NT2/D1 (cell line): ENCODE data around the gene PIR.

ENCODE experiments used
- SUZ12 ChIP-seq: IDR thresholded peaks from 2 replicates; pipeline ENCODE4 v1.6.1; 2011; ENCODE audit not compliant: insufficient read length, insufficient read depth; ENCODE audit errors: extremely low read depth
- YY1 ChIP-seq: IDR thresholded peaks from 2 replicates; pipeline ENCODE4 v1.6.1; 2011; ENCODE audit not compliant: insufficient read length, insufficient read depth
- ZNF274 ChIP-seq: IDR thresholded peaks from 2 replicates; pipeline ENCODE4 v1.6.1; 2011; ENCODE audit warnings: mild to moderate bottlenecking, low read depth, low read length

GRCh38 chrX:15493118-15493962 lies at the start of gene PIR:
- TF ChIP-seq YY1 = no peak
- no peak for TF ChIP-seq ZNF274
- no peak for TF ChIP-seq SUZ12
